ENCODE data around the gene EXOC6B. TPM values are rescaled to one million over a fixed set of nuclear protein-coding genes. Genes with fewer than 3 reads are reported as not detected.

Gene EXOC6B
- total RNA-seq, 1 experiment from 2014 or later, result 40.1 TPM

DNA sequence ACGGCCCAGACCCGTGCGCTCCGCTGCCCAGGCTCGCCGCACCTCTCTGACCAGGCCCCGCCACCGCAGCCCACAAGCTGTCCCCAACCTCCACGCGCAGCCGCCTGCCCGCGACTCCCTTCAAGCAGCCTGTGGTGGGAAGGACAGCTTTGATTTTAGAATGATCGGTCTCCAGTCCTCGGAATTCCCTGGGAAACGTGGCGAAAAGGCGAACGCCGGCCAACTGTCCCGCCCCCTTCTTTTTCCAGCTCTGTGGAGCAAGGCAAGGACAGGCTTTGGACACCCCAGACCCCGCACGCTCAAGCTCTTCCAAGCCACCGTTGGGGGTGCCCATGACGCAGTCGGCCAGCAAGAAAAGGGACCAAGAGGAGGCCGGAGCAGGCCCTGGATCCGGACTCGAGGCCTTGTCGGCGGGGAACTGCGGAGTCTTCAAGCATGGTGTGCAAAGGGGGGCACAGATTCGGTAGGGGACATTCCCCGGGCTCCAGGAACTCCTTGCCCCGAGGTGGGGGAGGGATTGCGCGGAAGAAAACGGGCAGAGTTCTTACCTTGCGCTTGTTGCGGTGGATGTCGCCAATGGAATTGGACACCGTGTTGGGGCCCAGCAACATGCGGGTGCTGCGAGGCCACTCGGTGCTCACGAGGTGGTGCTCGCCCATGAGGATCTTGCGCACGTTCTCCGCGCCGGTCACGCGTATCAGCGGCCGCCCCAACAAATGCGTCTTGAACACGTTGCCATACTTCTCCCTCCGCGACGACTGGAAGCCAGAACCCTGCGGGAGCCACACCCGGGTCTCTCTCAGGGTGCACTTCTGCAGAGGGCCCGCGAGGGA is 682.2 kb downstream of the EXOC6B start:
- Histone ChIP-seq H3K27ac (ENCODE audit: insufficient read length, low read depth, low read length) (no peak overlapping the region), H3T11ph (ENCODE audit: low read length) (no peak overlapping the region), H4K8ac (replicated peaks; ENCODE audit: insufficient read length, low read depth, low read length) (no peak overlapping the region), H4K5ac (ENCODE audit: insufficient read length, low read depth, low read length) (no peak overlapping the region), H2BK15ac (ENCODE audit: low read depth, low read length) (no peak overlapping the region), H3K4ac (ENCODE audit: low read depth, low read length) (no peak overlapping the region), H3K4me1 (ENCODE audit: insufficient read depth, low read length) (no peaks in the 10 kb centered on the region; the same call in 1 of the 2 replicates), H3K14ac (ENCODE audit: insufficient read depth, low read length) (no peak overlapping the region; the same call in 1 of the 2 replicates), H3K23ac (ENCODE audit: insufficient read length, low read depth, low read length) (no peak overlapping the region), H2BK12ac (ENCODE audit: insufficient read length, low read depth, low read length) (no peak overlapping the region), H3K79me1 (ENCODE audit: insufficient read depth, low read depth, low read length, poor library complexity, severe bottlenecking) (no peaks in the 10 kb centered on the region), H2BK120ac (ENCODE audit: low read depth, low read length, poor library complexity, severe bottlenecking) (no peak overlapping the region), H3K79me2 (ENCODE audit: insufficient read depth, low read length) (no peaks in the 10 kb centered on the region), H3K27me3 (ENCODE audit: insufficient read depth, low read length) (peaks cover 65% of the 10 kb centered on the region), H3K56ac (ENCODE audit: insufficient read length, low read depth, low read length) (no peak overlapping the region), H4K91ac (ENCODE audit: insufficient read length, low read depth, low read length) (no peak overlapping the region), H2BK20ac (ENCODE audit: low read depth, low read length, poor library complexity, severe bottlenecking) (no peak overlapping the region), H2AFZ (ENCODE audit: low read length) (no peak overlapping the region), H3K18ac (ENCODE audit: insufficient read length, low read depth, low read length) (no peak overlapping the region), H2BK5ac (ENCODE audit: insufficient read length, low read length) (no peak overlapping the region), H2AK5ac (ENCODE audit: insufficient read length, low read length) (no peak overlapping the region), H3K4me2 (ENCODE audit: insufficient read depth, insufficient read length, low read length) (peak overlapping the region; percentile 8), H3K23me2 (ENCODE audit: insufficient read length, low read depth, low read length, poor library complexity, severe bottlenecking) (peaks cover 28% of the 10 kb centered on the region), H3K9ac (ENCODE audit: extremely low read depth, insufficient read length, low read length) (no peak overlapping the region), H4K20me1 (ENCODE audit: control insufficient read depth, insufficient read depth, insufficient read length) (no peaks in the 10 kb centered on the region), H3K9me3 (ENCODE audit: control insufficient read depth, low read depth, low read length) (no peaks in the 10 kb centered on the region)
- H3K36me3 Mint-ChIP-seq (ENCODE audit: insufficient read depth in 1 of 3, low read depth in 3 of 3), result no peaks in the 10 kb centered on the region
- H3K9me3 Mint-ChIP-seq, result peaks cover 0 to 7% of the 10 kb centered on the region in 2 experiments; a peak in 3 of 5 replicates
- TF ChIP-seq CTCF (conservative IDR thresholded peaks at IDR 0.05), result no peak
- H3K27ac Mint-ChIP-seq, result no peak overlapping the region; a peak in 1 of 7 replicates
- peak overlapping the region; percentile 36 to 79 for H3K4me3 Mint-ChIP-seq
- peaks cover 96% of the 10 kb centered on the region for H3K27me3 Mint-ChIP-seq (ENCODE audit: low read depth)
- WGBS (ENCODE audit: extremely low coverage, insufficient read length, low lambda C conversion rate), result no CpG with 5 or more reads among the region's 65 CpGs
- peak; percentile 57 for DNase-seq
- peaks cover 24 to 44% of the 10 kb centered on the region in 2 experiments for H3K4me1 Mint-ChIP-seq
